ENCODE measurements around the gene HS6ST3.

GRCh38 chr13:96746886-96747285, 657.0 kb downstream of the HS6ST3 start:
- no peak for TF ChIP-seq CTCF (conservative IDR thresholded peaks at IDR 0.05; ENCODE audit: low read depth, low read length)
- TF ChIP-seq EZH2phosphoT487 (IDR thresholded peaks at IDR 0.05; ENCODE audit: borderline replicate concordance, low read length), result no peak

All from PC-3 (cell line).